H1 (cell line): Measurements from ENCODE around the gene ATF7IP. TPM values are rescaled to one million over a fixed set of nuclear protein-coding genes. Genes with fewer than 3 reads are reported as not detected.

Experiments used
- ASH2L ChIP-seq: fragments of 200-600, 300-600 bp; sonication (generic); IDR thresholded peaks from one replicate; pipeline ENCODE4 v1.7.1; 2017; ENCODE audit warnings: low read length
- CHD1 ChIP-seq: IDR thresholded peaks from 2 replicates; pipeline ENCODE4 v1.6.1; 2012; ENCODE audit warnings: low read depth, low read length, improper control_type of control experiment
- POU5F1 ChIP-seq: IDR thresholded peaks from 2 replicates; pipeline ENCODE4 v1.6.1; 2011; ENCODE audit warnings: low read depth, mild to moderate bottlenecking, low read length, moderate library complexity
- SUZ12 ChIP-seq: fragments of 200-600 bp; sonication (generic); IDR thresholded peaks from 2 replicates; pipeline ENCODE4 v1.6.1; 2012; ENCODE audit warnings: mild to moderate bottlenecking, inconsistent platforms, low read length, moderate library complexity, mixed read lengths
- YY1 ChIP-seq: IDR thresholded peaks from 2 replicates; pipeline ENCODE4 v1.6.1; 2011; ENCODE audit warnings: low read depth, mild to moderate bottlenecking, low read length
- polyA plus RNA-seq, 7 experiments: library from polyadenylated mRNA; depleted of rRNA in 3 of 7; stranded (reverse) in 5 of 7; unstranded in 2 of 7; fragments of >200 nt in 5 of 7; fragments of 200-250 nt in 2 of 7; gene quantifications; 1 replicate in 5 of 7; 2 replicates in 1 of 7; 4 replicates in 1 of 7; pipeline versions ENCODE4 v1.2.1 to v1.2.3, GENCODE V29; 2011 to 2013; ENCODE audit warnings: missing spikeins in 2 of 7, mixed read lengths in 2 of 7
- total RNA-seq: library from RNA; stranded (reverse); fragmentation: NEBNext Ultra II Directional; extraction: Animal tissue kit (Norgen Biotek cat#: 25700); gene quantifications from 2 replicates; pipeline ENCODE4 v1.2.1, GENCODE V29; 2021
- TF ChIP-seq, protein P1 (sequence below): fragments of 300-600 bp; sonication (generic); IDR thresholded peaks from 2 replicates; pipeline ENCODE4 v1.7.1; 2012; ENCODE audit warnings: low read length, moderate library complexity, mild to moderate bottlenecking, inconsistent platforms; ENCODE audit not compliant: insufficient replicate concordance

Gene ATF7IP
- total and polyA plus RNA-seq, 2 of the 8 experiments (the other 6 are each of a cell fraction or from before 2014, with no cell fraction given) = 34.2 to 148 TPM

DNA sequence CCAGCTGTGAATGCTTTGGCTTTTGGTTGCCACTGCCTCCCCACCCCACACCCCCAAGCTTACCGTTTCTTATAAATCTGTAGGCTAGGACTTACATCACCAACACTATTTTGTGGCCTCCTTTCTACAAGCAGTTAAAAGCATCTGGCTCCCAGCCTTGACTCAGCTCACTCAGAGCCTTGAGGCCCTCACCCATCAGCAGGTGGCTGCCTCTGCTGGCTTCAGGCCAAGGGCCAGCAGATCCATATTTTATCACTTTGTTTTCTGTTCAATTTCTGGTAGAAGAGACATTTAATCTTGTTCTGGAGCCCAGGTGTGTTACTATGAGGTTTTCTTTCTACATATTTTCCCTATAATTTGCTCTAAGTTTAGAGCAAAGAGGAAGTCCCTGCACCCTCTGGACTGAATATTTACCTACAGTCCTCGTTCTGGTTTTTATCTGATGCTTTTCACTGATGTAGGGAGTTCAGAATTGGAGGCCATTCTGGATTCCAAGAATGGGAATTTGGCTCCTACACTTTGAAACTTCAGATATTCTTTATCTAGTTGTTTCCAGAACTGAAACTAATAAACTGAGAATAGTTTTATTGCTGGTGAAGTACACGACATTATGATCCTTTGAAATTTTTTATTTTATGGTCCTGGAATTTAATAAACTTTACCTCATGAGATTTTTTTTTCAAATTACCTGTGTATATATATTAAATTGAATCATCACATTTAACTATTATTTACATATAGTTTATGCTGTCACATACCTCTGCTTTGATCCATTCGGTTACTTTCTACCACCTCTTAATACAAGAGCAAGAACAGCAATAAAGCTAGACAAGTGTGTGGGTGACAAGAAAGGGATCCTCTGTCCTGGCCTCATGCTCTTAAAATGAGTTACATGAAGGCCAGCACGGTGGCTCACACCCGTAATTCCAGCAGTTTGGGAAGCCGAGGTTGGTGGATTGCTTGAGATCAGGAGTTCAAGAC is 180.0 kb downstream of the ATF7IP start (continued):
- TF ChIP-seq, protein P1, sequence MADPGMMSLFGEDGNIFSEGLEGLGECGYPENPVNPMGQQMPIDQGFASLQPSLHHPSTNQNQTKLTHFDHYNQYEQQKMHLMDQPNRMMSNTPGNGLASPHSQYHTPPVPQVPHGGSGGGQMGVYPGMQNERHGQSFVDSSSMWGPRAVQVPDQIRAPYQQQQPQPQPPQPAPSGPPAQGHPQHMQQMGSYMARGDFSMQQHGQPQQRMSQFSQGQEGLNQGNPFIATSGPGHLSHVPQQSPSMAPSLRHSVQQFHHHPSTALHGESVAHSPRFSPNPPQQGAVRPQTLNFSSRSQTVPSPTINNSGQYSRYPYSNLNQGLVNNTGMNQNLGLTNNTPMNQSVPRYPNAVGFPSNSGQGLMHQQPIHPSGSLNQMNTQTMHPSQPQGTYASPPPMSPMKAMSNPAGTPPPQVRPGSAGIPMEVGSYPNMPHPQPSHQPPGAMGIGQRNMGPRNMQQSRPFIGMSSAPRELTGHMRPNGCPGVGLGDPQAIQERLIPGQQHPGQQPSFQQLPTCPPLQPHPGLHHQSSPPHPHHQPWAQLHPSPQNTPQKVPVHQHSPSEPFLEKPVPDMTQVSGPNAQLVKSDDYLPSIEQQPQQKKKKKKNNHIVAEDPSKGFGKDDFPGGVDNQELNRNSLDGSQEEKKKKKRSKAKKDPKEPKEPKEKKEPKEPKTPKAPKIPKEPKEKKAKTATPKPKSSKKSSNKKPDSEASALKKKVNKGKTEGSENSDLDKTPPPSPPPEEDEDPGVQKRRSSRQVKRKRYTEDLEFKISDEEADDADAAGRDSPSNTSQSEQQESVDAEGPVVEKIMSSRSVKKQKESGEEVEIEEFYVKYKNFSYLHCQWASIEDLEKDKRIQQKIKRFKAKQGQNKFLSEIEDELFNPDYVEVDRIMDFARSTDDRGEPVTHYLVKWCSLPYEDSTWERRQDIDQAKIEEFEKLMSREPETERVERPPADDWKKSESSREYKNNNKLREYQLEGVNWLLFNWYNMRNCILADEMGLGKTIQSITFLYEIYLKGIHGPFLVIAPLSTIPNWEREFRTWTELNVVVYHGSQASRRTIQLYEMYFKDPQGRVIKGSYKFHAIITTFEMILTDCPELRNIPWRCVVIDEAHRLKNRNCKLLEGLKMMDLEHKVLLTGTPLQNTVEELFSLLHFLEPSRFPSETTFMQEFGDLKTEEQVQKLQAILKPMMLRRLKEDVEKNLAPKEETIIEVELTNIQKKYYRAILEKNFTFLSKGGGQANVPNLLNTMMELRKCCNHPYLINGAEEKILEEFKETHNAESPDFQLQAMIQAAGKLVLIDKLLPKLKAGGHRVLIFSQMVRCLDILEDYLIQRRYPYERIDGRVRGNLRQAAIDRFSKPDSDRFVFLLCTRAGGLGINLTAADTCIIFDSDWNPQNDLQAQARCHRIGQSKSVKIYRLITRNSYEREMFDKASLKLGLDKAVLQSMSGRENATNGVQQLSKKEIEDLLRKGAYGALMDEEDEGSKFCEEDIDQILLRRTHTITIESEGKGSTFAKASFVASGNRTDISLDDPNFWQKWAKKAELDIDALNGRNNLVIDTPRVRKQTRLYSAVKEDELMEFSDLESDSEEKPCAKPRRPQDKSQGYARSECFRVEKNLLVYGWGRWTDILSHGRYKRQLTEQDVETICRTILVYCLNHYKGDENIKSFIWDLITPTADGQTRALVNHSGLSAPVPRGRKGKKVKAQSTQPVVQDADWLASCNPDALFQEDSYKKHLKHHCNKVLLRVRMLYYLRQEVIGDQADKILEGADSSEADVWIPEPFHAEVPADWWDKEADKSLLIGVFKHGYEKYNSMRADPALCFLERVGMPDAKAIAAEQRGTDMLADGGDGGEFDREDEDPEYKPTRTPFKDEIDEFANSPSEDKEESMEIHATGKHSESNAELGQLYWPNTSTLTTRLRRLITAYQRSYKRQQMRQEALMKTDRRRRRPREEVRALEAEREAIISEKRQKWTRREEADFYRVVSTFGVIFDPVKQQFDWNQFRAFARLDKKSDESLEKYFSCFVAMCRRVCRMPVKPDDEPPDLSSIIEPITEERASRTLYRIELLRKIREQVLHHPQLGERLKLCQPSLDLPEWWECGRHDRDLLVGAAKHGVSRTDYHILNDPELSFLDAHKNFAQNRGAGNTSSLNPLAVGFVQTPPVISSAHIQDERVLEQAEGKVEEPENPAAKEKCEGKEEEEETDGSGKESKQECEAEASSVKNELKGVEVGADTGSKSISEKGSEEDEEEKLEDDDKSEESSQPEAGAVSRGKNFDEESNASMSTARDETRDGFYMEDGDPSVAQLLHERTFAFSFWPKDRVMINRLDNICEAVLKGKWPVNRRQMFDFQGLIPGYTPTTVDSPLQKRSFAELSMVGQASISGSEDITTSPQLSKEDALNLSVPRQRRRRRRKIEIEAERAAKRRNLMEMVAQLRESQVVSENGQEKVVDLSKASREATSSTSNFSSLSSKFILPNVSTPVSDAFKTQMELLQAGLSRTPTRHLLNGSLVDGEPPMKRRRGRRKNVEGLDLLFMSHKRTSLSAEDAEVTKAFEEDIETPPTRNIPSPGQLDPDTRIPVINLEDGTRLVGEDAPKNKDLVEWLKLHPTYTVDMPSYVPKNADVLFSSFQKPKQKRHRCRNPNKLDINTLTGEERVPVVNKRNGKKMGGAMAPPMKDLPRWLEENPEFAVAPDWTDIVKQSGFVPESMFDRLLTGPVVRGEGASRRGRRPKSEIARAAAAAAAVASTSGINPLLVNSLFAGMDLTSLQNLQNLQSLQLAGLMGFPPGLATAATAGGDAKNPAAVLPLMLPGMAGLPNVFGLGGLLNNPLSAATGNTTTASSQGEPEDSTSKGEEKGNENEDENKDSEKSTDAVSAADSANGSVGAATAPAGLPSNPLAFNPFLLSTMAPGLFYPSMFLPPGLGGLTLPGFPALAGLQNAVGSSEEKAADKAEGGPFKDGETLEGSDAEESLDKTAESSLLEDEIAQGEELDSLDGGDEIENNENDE = no peak
- no peak for TF ChIP-seq CHD1
- TF ChIP-seq SUZ12 = no peak
- no peak for TF ChIP-seq POU5F1
- no peak for TF ChIP-seq ASH2L
- no peak for TF ChIP-seq YY1
